Measurements from ENCODE around the gene CCDC146.

CCDC146 gene

GRCh38 chr7:77306231-77307067 is 184.0 kb downstream of the CCDC146 start:
- DNase-seq (ENCODE audit: low spot score) = no peak
- TF ChIP-seq CTCF (IDR thresholded peaks at IDR 0.05; ENCODE audit: borderline replicate concordance, control extremely low read depth, extremely low read depth, insufficient read depth, missing control alignments) = no peak
- in situ Hi-C loops (cut with MboI; ENCODE audit: low sequenced_read_pairs, unreplicated experiment) = no loop called here

DNA sequence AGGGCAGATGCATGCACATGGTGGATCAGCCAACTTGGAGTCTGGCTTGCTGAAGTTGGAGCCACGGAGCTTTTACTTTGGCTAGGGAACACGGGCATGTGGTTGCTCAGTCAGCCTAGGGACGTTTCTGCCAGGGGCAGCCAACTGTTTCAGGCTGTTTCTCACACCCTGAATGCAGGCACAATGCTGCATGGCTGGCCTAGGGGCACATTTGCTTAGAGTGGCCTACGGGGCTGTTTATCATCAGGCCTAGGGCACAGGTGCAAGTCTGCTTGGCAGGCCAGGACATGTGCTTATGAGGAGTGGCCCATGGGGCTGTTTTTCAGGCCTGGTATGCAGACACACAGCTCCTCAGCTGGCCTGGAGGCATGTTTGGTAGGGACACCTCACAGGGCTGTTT is 186.4 kb downstream of the CCDC146 start:
- in situ Hi-C loops (cut with MboI; ENCODE audit: low sequenced_read_pairs, unreplicated experiment) = no loop called here
- no peak for DNase-seq (ENCODE audit: low spot score)
- TF ChIP-seq CTCF (IDR thresholded peaks at IDR 0.05; ENCODE audit: borderline replicate concordance, control extremely low read depth, extremely low read depth, insufficient read depth, missing control alignments) = no peak

DNA sequence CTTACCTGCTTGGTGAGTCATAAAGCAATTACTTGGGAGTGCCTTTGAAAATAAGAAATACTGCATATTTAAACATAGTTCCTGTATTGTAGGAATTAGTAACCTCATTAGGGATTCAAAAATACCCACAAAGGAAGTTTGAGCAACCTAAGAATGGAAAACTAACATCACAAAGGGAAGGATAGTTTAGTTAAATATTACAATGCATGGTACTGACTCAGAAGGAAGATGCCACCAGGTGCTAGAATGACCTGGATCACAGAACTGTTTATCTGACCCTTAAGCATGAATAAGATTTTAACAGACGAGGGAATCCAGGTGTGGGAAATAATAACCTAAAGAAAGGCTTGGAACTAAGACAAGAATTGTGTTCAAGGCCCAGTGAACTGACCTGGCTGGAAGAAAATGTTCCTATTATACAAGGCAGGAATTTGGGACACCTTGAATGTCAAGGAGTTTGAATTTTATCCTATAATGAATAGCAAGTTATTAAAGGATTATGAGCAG is 187.4 kb downstream of the CCDC146 start:
- in situ Hi-C loops (cut with MboI; ENCODE audit: low sequenced_read_pairs, unreplicated experiment) = no loop called here

DNA sequence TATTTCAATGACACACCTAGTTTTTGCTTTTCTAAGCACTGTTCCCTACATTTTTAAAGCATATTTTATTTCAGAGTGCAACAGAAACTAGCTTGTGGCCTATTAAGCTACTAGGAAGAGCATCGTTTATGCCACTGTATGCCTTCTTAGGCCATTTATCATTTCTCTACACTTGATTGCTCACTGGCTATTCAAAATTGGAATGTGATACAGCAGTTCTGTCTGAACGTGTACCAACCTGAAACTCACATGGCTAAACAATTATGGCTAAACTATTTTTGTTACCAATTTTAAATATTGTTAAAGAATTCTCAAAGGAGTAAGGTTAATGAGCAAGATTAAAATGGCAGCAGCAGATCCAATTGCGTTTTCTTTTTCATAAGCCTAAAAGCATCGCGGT is 188.6 kb downstream of the CCDC146 start:
- in situ Hi-C loops (cut with MboI; ENCODE audit: low sequenced_read_pairs, unreplicated experiment) = no loop called here
- no peak for TF ChIP-seq CTCF (IDR thresholded peaks at IDR 0.05; ENCODE audit: borderline replicate concordance, control extremely low read depth, extremely low read depth, insufficient read depth, missing control alignments)
- no peak for DNase-seq (ENCODE audit: low spot score)

More for the DNA sequence above, 187.4 kb downstream of the CCDC146 start:
- no peak for TF ChIP-seq CTCF (IDR thresholded peaks at IDR 0.05; ENCODE audit: borderline replicate concordance, control extremely low read depth, extremely low read depth, insufficient read depth, missing control alignments)
- DNase-seq (ENCODE audit: low spot score) = no peak

DNA sequence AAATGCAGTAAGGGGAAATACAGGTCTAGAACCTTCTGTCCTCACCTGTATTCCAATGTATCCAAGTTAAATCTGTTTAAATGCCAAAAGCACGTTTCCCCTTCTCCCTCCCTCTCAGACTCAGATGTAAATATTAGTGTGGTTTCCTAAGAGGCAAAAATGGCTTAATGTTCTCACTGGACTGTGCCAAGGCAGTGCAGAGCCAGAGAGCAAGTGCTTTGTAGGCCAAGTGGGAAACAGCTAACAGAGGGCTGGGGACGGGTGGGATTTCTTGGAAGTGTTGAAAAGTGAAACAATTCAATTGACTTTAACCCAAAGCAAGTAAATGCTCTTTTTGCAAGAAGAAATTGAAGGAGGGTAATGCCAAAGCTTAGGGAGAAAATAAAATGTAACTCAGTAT is 190.7 kb downstream of the CCDC146 start:
- no peak for TF ChIP-seq CTCF (IDR thresholded peaks at IDR 0.05; ENCODE audit: borderline replicate concordance, control extremely low read depth, extremely low read depth, insufficient read depth, missing control alignments)
- DNase-seq (ENCODE audit: low spot score) = no peak
- in situ Hi-C loops (cut with MboI; ENCODE audit: low sequenced_read_pairs, unreplicated experiment) = no loop called here

GRCh38 chr7:77313876-77314480 is 191.6 kb downstream of the CCDC146 start:
- no peak for DNase-seq (ENCODE audit: low spot score)
- in situ Hi-C loops (cut with MboI; ENCODE audit: low sequenced_read_pairs, unreplicated experiment) = no loop called here
- TF ChIP-seq CTCF (IDR thresholded peaks at IDR 0.05; ENCODE audit: borderline replicate concordance, control extremely low read depth, extremely low read depth, insufficient read depth, missing control alignments) = no peak

Measured in GM13976 (cell line).